HepG2 (cell line): ENCODE results near the gene FIZ1. TPM values are rescaled to one million over a fixed set of nuclear protein-coding genes. Genes with fewer than 3 reads are reported as not detected.

Experiments used
- EZH2 ChIP-seq: conservative IDR thresholded peaks from 2 replicates; pipeline ENCODE4 v1.6.1; 2012; ENCODE audit warnings: mild to moderate bottlenecking, low read depth, low read length, moderate library complexity
- MAFG ChIP-seq: sonication (generic); formaldehyde crosslinking; IDR thresholded peaks from 2 replicates; pipeline ENCODE4 v1.5.1; 2020; ENCODE audit warnings: mild to moderate bottlenecking, missing genetic modification reagents
- NONO ChIP-seq, 2 experiments: fragments of 450-650 bp in 1 of 2; sonication (generic) in 1 of 2; formaldehyde crosslinking in 1 of 2; IDR thresholded peaks in 1 of 2; conservative IDR thresholded peaks in 1 of 2; 2 replicates each; pipeline versions ENCODE4 v1.6.1 to v1.8.0; 2017 to 2022; ENCODE audit warnings: mild to moderate bottlenecking in 1 of 2, missing genetic modification reagents in 1 of 2, moderate library complexity in 1 of 2
- PHF8 ChIP-seq: sonication (generic); formaldehyde crosslinking; IDR thresholded peaks from 2 replicates; pipeline ENCODE4 v1.5.0; 2020; ENCODE audit warnings: missing genetic modification reagents
- THYN1 ChIP-seq: sonication (generic); formaldehyde crosslinking; IDR thresholded peaks from 2 replicates; pipeline ENCODE4 v1.8.1; 2023; ENCODE audit warnings: low read depth, mild to moderate bottlenecking, moderate library complexity, missing genetic modification reagents, borderline replicate concordance
- U2AF2 ChIP-seq: fragments of 200-400 bp; formaldehyde crosslinking; IDR thresholded peaks from 2 replicates; pipeline ENCODE4 v1.6.1; 2017; ENCODE audit warnings: low read depth, mild to moderate bottlenecking, low read length
- polyA plus RNA-seq, 8 experiments: library from polyadenylated mRNA; depleted of rRNA in 3 of 8; stranded (reverse) in 7 of 8; unstranded in 1 of 8; fragments of >200 nt; fragmentation: Illumina TruSeq in 4 of 8; extraction: Trizol in 4 of 8; gene quantifications; 2 replicates each; pipeline versions ENCODE4 v1.2.1 to v1.2.3, GENCODE V29; 2011 to 2016; ENCODE audit warnings: low read depth in 4 of 8, missing spikeins in 1 of 8, mixed read lengths in 1 of 8; ENCODE audit not compliant: insufficient read depth in 1 of 8
- total RNA-seq, 5 experiments: library from RNA; depleted of rRNA; stranded (reverse); fragments of >200 nt; fragmentation: Illumina TruSeq; extraction: Trizol; gene quantifications; 2 replicates each; pipeline ENCODE4 v1.2.3, GENCODE V29; 2016; ENCODE audit warnings: low read depth in 1 of 5
- TF ChIP-seq, protein P1 (sequence below): sonication (generic); formaldehyde crosslinking; IDR thresholded peaks from 2 replicates; pipeline ENCODE4 v1.5.0; 2020; ENCODE audit warnings: missing genetic modification reagents
- TF ChIP-seq, protein P2 (sequence below): fragments of 450-650 bp; IDR thresholded peaks from 2 replicates; pipeline ENCODE4 v1.6.1; 2017
- TF ChIP-seq, protein P3 (sequence below): sonication (generic); formaldehyde crosslinking; IDR thresholded peaks from one replicate; pipeline ENCODE4 v1.5.1; 2020; ENCODE audit warnings: mild to moderate bottlenecking, missing genetic modification reagents; ENCODE audit errors: not compliant biosample characterization
- TF ChIP-seq, protein P4 (sequence below): sonication (generic); formaldehyde crosslinking; IDR thresholded peaks from 2 replicates; pipeline ENCODE4 v1.8.0; 2022; ENCODE audit warnings: low read depth, missing genetic modification reagents
- TF ChIP-seq, protein P5 (sequence below): sonication (generic); formaldehyde crosslinking; IDR thresholded peaks from 2 replicates; pipeline ENCODE4 v1.5.0; 2020; ENCODE audit warnings: missing genetic modification reagents
- TF ChIP-seq, protein P6 (sequence below): sonication (generic); formaldehyde crosslinking; IDR thresholded peaks from 2 replicates; pipeline ENCODE4 v1.8.0; 2022; ENCODE audit warnings: missing genetic modification reagents, mild to moderate bottlenecking, inconsistent platforms, borderline replicate concordance

FIZ1 gene
- total and polyA plus RNA-seq, 2 of the 13 experiments (the other 11 are each of a cell fraction or from before 2014, with no cell fraction given) = 3.6 to 5.9 TPM

DNA sequence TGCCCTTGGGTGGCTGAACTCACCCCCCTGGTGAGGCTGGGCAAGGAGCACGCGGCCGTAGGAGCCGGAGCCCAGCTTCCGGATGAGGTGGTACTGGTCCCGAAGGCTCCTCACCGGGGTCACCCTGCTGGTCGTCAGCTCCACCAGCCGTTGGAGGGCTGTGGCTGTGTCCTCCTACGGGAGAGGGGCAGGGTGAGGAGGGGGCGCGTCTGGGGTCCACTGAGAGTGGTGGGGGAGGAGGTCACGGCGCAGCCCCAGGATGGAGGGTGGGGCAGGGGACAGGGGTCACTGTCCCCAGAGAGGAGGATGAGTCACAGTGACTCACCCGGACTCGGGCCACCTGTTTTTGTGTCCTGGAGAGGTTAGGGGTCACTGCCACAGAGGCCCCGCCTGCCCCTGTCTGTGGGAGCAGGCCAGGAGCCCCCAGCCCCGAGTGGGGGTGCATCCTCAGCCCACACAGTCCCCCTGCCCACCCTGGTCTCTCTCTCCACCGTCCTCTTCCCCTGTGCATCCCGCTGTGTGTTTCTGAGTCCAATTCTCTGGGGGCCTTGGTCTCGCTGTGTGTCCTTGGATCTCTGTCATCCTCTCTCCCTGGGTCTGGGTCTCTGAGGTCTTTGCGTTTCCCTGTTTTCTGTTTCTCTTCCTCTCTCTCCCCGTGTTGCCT, 54.4 kb downstream of the FIZ1 start (continued):
- TF ChIP-seq, protein P1, sequence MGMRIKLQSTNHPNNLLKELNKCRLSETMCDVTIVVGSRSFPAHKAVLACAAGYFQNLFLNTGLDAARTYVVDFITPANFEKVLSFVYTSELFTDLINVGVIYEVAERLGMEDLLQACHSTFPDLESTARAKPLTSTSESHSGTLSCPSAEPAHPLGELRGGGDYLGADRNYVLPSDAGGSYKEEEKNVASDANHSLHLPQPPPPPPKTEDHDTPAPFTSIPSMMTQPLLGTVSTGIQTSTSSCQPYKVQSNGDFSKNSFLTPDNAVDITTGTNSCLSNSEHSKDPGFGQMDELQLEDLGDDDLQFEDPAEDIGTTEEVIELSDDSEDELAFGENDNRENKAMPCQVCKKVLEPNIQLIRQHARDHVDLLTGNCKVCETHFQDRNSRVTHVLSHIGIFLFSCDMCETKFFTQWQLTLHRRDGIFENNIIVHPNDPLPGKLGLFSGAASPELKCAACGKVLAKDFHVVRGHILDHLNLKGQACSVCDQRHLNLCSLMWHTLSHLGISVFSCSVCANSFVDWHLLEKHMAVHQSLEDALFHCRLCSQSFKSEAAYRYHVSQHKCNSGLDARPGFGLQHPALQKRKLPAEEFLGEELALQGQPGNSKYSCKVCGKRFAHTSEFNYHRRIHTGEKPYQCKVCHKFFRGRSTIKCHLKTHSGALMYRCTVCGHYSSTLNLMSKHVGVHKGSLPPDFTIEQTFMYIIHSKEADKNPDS (CRISPR knock-in tag) = no peak
- TF ChIP-seq, protein P2, sequence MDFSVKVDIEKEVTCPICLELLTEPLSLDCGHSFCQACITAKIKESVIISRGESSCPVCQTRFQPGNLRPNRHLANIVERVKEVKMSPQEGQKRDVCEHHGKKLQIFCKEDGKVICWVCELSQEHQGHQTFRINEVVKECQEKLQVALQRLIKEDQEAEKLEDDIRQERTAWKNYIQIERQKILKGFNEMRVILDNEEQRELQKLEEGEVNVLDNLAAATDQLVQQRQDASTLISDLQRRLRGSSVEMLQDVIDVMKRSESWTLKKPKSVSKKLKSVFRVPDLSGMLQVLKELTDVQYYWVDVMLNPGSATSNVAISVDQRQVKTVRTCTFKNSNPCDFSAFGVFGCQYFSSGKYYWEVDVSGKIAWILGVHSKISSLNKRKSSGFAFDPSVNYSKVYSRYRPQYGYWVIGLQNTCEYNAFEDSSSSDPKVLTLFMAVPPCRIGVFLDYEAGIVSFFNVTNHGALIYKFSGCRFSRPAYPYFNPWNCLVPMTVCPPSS = no peak
- TF ChIP-seq, protein P3, sequence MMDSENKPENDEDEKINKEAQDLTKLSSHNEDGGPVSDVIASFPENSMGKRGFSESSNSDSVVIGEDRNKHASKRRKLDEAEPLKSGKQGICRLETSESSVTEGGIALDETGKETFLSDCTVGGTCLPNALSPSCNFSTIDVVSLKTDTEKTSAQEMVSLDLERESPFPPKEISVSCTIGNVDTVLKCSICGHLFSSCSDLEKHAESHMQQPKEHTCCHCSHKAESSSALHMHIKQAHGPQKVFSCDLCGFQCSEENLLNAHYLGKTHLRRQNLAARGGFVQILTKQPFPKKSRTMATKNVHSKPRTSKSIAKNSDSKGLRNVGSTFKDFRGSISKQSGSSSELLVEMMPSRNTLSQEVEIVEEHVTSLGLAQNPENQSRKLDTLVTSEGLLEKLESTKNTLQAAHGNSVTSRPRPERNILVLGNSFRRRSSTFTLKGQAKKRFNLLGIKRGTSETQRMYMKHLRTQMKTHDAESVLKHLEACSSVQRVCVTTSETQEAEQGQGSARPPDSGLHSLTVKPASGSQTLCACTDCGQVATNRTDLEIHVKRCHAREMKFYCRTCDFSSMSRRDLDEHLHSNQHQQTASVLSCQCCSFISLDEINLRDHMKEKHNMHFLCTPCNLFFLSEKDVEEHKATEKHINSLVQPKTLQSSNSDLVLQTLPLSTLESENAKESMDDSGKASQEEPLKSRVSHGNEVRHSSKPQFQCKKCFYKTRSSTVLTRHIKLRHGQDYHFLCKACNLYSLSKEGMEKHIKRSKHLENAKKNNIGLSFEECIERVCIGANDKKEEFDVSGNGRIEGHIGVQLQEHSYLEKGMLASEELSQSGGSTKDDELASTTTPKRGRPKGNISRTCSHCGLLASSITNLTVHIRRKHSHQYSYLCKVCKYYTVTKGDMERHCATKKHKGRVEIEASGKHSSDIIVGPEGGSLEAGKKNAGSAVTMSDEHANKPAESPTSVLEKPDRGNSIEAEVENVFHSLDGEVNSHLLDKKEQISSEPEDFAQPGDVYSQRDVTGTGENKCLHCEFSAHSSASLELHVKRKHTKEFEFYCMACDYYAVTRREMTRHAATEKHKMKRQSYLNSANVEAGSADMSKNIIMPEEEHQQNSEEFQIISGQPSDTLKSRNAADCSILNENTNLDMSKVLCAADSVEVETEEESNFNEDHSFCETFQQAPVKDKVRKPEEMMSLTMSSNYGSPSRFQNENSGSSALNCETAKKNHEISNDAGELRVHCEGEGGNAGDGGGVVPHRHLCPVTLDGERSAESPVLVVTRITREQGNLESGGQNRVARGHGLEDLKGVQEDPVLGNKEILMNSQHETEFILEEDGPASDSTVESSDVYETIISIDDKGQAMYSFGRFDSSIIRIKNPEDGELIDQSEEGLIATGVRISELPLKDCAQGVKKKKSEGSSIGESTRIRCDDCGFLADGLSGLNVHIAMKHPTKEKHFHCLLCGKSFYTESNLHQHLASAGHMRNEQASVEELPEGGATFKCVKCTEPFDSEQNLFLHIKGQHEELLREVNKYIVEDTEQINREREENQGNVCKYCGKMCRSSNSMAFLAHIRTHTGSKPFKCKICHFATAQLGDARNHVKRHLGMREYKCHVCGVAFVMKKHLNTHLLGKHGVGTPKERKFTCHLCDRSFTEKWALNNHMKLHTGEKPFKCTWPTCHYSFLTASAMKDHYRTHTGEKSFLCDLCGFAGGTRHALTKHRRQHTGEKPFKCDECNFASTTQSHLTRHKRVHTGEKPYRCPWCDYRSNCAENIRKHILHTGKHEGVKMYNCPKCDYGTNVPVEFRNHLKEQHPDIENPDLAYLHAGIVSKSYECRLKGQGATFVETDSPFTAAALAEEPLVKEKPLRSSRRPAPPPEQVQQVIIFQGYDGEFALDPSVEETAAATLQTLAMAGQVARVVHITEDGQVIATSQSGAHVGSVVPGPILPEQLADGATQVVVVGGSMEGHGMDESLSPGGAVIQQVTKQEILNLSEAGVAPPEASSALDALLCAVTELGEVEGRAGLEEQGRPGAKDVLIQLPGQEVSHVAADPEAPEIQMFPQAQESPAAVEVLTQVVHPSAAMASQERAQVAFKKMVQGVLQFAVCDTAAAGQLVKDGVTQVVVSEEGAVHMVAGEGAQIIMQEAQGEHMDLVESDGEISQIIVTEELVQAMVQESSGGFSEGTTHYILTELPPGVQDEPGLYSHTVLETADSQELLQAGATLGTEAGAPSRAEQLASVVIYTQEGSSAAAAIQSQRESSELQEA (CRISPR knock-in tag) = no peak
- TF ChIP-seq, protein P4, sequence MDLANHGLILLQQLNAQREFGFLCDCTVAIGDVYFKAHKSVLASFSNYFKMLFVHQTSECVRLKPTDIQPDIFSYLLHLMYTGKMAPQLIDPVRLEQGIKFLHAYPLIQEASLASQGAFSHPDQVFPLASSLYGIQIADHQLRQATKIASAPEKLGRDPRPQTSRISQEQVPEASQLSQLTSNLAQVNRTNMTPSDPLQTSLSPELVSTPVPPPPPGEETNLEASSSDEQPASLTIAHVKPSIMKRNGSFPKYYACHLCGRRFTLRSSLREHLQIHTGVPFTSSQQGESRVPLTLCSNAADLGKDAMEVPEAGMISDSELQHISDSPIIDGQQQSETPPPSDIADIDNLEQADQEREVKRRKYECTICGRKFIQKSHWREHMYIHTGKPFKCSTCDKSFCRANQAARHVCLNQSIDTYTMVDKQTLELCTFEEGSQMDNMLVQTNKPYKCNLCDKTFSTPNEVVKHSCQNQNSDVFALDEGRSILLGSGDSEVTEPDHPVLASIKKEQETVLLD (CRISPR knock-in tag) = no peak
- TF ChIP-seq NONO (IDR thresholded peaks at IDR 0.05) (no peak), NONO (CRISPR knock-in tag; conservative IDR thresholded peaks at IDR 0.05) (no peak), U2AF2 (no peak), THYN1 (CRISPR knock-in tag) (no peak), PHF8 (CRISPR knock-in tag) (no peak), EZH2 (no peak), MAFG (CRISPR knock-in tag) (no peak)
- TF ChIP-seq, protein P5, sequence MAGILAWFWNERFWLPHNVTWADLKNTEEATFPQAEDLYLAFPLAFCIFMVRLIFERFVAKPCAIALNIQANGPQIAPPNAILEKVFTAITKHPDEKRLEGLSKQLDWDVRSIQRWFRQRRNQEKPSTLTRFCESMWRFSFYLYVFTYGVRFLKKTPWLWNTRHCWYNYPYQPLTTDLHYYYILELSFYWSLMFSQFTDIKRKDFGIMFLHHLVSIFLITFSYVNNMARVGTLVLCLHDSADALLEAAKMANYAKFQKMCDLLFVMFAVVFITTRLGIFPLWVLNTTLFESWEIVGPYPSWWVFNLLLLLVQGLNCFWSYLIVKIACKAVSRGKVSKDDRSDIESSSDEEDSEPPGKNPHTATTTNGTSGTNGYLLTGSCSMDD (CRISPR knock-in tag) = no peak
- TF ChIP-seq, protein P6, sequence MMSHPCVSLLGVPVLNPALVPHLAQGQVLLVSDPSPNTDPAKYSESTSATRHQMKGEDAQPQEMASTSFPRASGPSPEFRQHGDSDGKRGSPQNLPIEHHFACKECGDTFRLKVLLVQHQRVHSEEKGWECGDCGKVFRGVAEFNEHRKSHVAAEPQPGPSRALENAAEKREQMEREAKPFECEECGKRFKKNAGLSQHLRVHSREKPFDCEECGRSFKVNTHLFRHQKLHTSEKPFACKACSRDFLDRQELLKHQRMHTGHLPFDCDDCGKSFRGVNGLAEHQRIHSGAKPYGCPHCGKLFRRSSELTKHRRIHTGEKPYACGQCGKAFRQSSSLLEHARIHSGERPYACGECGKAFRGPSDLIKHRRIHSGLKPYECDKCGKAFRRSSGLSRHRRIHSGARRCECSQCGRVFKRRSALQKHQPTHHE = no peak
